ENCODE measurements around the gene ASRGL1. TPM values are rescaled to one million over a fixed set of nuclear protein-coding genes. Genes with fewer than 3 reads are reported as not detected.

The ASRGL1 gene
- polyA plus RNA-seq, 1 of the 3 experiments (the other 2 are of a cell fraction) = 4.3 TPM

DNA sequence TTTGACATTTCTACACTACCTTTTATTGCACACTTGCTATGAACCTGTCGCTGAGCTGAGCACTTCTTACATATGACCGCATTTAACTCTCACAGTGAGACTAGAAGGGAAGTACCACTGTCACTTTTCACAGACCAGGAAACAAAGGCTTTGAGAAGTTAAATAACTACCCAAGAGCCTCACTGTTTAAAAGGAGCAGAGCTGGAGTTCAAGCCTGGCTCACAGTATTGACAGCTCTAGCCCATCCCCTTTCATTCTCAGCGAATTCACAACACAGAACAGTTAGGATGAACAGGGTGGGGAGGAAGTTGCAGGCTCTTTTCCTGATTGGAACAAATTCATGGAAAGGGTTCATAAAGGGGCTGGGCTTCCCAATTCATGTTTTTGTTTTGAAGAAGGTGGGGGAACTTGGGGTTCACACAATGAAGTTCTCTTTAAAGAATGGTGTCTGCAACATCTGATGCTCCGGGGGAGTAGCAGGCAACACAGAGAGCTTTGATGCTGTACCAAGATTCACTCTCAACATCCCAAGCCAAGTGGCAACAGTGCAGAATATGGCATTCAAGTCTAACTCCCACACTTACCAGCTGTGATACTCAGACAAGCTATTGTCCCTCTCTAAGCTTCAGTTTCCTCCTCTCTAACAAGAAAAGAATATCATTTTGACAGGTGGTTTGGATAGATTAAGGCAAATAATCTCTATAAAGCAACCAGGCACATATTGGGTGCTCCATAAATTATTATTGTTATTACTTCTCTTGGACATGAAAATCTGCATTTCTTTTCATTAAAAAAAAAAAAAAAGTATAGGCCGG, 98.8 kb downstream of the ASRGL1 start:
- Histone ChIP-seq H3K9ac (no peak overlapping the region), H3K9me2 (no peaks in the 10 kb centered on the region), H3F3A (replicated peaks; ENCODE audit: insufficient read depth) (peaks cover 18% of the 10 kb centered on the region), H3K36me3 (replicated peaks in 1 of 2; ENCODE audit: control insufficient read depth in 1 of 2, insufficient read depth in 2 of 2, low read length in 1 of 2) (no peaks in the 10 kb centered on the region), H3K27me3 (ENCODE audit: insufficient read depth) (no peaks in the 10 kb centered on the region), H3K9me3 (no peaks in the 10 kb centered on the region), H3K27ac (ENCODE audit: low read depth in 2 of 2, low read length in 1 of 2) (no peak overlapping the region), H3K4me3 (ENCODE audit: low read depth in 2 of 2, low read length in 1 of 2) (no peak overlapping the region), H4K20me1 (ENCODE audit: insufficient read depth) (no peaks in the 10 kb centered on the region), H3K4me2 (no peak overlapping the region), H3K4me1 (ENCODE audit: control insufficient read depth in 1 of 2, insufficient read depth in 2 of 2, low read depth in 1 of 2, low read length in 1 of 2) (peaks cover 6 to 14% of the 10 kb centered on the region in 2 experiments; a peak in 2 of 4 replicates), H2AFZ (ENCODE audit: low read depth) (no peak overlapping the region), H3K79me2 (ENCODE audit: insufficient read depth) (no peaks in the 10 kb centered on the region)
- ChIA-PET POLR2A (no interaction called here), CTCF (interaction anchor here (0.9 to 3.2 kb wide), 3 partner anchors 12 to 107 kb away, joined by 6 to 16 read pairs (median 9); no protein-coding TSS in a partner anchor)
- no peak for DNase-seq
- no peak for TF ChIP-seq FOXJ3 (CRISPR knock-in tag; IDR thresholded peaks at IDR 0.05)
- 88% methylated on average over 5 of the region's 5 CpGs for WGBS (ENCODE audit: low lambda C conversion rate)

- Histone ChIP-seq H3K79me2 (ENCODE audit: insufficient read depth) (no peaks in the 10 kb centered on the region), H3K27me3 (ENCODE audit: insufficient read depth) (no peaks in the 10 kb centered on the region), H3K36me3 (replicated peaks in 1 of 2; ENCODE audit: control insufficient read depth in 1 of 2, insufficient read depth in 2 of 2, low read length in 1 of 2) (no peaks in the 10 kb centered on the region), H3K27ac (ENCODE audit: low read depth in 2 of 2, low read length in 1 of 2) (no peak overlapping the region), H3K4me1 (ENCODE audit: control insufficient read depth in 1 of 2, insufficient read depth in 2 of 2, low read depth in 1 of 2, low read length in 1 of 2) (peaks cover 6 to 10% of the 10 kb centered on the region in 2 experiments; a peak in 2 of 4 replicates), H3K4me3 (ENCODE audit: low read depth in 2 of 2, low read length in 1 of 2) (no peak overlapping the region), H3K4me2 (no peak overlapping the region), H3K9me3 (no peaks in the 10 kb centered on the region), H3K9me2 (no peaks in the 10 kb centered on the region), H3K9ac (no peak overlapping the region), H4K20me1 (ENCODE audit: insufficient read depth) (no peaks in the 10 kb centered on the region), H3F3A (replicated peaks; ENCODE audit: insufficient read depth) (peaks cover 8% of the 10 kb centered on the region), H2AFZ (ENCODE audit: low read depth) (no peak overlapping the region)
- no peak for DNase-seq
- ChIA-PET POLR2A (no interaction called here), CTCF (interaction anchor here (1.6 to 1.9 kb wide), 2 partner anchors 13 to 105 kb away, joined by 7 to 9 read pairs; no protein-coding TSS in a partner anchor)
- 0% methylated on average over 1 of the region's 1 CpG for WGBS (ENCODE audit: low lambda C conversion rate)
- TF ChIP-seq FOSL2 (IDR thresholded peaks at IDR 0.05; ENCODE audit: borderline replicate concordance, low read depth) (no peak), TCF12 (IDR thresholded peaks at IDR 0.05) (no peak), POLR2AphosphoS5 (IDR thresholded peaks at IDR 0.05; ENCODE audit: low read depth, low read length) (no peak), GABPA (IDR thresholded peaks at IDR 0.05; ENCODE audit: low read depth) (no peak), ZBTB33 (IDR thresholded peaks at IDR 0.05; ENCODE audit: borderline replicate concordance, low read depth) (no peak), YY1 (IDR thresholded peaks at IDR 0.05; ENCODE audit: low read depth) (no peak), RXRA (IDR thresholded peaks at IDR 0.05; ENCODE audit: borderline replicate concordance, low read depth) (no peak), CHD2 (IDR thresholded peaks at IDR 0.05; ENCODE audit: low read length, partially characterized antibody) (no peak), EZH2phosphoT487 (IDR thresholded peaks at IDR 0.05; ENCODE audit: borderline replicate concordance, low read depth) (no peak), RFX5 (IDR thresholded peaks at IDR 0.05; ENCODE audit: low read length) (no peak), REST (IDR thresholded peaks at IDR 0.05; ENCODE audit: low read depth, low read length) (no peak), RCOR1 (IDR thresholded peaks at IDR 0.05; ENCODE audit: low read length) (no peak), SIN3A (IDR thresholded peaks at IDR 0.05; ENCODE audit: borderline replicate concordance, low read depth, low read length) (no peak)
- TF ChIP-seq, protein P1, sequence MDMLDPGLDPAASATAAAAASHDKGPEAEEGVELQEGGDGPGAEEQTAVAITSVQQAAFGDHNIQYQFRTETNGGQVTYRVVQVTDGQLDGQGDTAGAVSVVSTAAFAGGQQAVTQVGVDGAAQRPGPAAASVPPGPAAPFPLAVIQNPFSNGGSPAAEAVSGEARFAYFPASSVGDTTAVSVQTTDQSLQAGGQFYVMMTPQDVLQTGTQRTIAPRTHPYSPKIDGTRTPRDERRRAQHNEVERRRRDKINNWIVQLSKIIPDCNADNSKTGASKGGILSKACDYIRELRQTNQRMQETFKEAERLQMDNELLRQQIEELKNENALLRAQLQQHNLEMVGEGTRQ (IDR thresholded peaks at IDR 0.05; ENCODE audit: borderline replicate concordance, low read depth, low read length) = no peak
- TF ChIP-seq, protein P2, sequence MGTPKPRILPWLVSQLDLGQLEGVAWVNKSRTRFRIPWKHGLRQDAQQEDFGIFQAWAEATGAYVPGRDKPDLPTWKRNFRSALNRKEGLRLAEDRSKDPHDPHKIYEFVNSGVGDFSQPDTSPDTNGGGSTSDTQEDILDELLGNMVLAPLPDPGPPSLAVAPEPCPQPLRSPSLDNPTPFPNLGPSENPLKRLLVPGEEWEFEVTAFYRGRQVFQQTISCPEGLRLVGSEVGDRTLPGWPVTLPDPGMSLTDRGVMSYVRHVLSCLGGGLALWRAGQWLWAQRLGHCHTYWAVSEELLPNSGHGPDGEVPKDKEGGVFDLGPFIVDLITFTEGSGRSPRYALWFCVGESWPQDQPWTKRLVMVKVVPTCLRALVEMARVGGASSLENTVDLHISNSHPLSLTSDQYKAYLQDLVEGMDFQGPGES (IDR thresholded peaks at IDR 0.05; ENCODE audit: low read depth, low read length) = no peak
Observed at GRCh38 chr11:62437616-62438015, 100.4 kb downstream of the ASRGL1 start.
